Endothelial cell of umbilical vein (primary cell): ENCODE measurements around the gene KBTBD8. TPM values are rescaled to one million over a fixed set of nuclear protein-coding genes. Genes with fewer than 3 reads are reported as not detected.

Experiments
- BruUV-seq: library from RNA; stranded (reverse); fragments of 400-500 nt; replicated peaks from 2 replicates; lab custom pipeline; 2021; lab: Mats Ljungman, UMichigan
- CTCF ChIA-PET: fragments of 300-600, 350-600 bp; sonication (Branson Sonifier 250); formaldehyde crosslinking; loops from one replicate; lab custom pipeline; 2021; ENCODE audit warnings: antibody characterized with exemption, inconsistent platforms; lab: Charles Lee
- POLR2A ChIA-PET: fragments of 300-600, 350-600 bp; sonication (Branson Sonifier 250); formaldehyde crosslinking; loops from one replicate; lab custom pipeline; 2021; ENCODE audit warnings: antibody characterized with exemption, inconsistent platforms; lab: Charles Lee
- DNase-seq: peaks from one replicate; pipeline ENCODE4 v3.0.0-alpha.2; 2011; ENCODE audit warnings: low read depth, low spot score
- FAIRE-seq: peaks from 2 replicates; lab custom pipeline; 2011; peaks lifted over from hg19 to GRCh38; lab: Jason Lieb, UNC
- H2AFZ ChIP-seq: 2 replicates; pipeline ENCODE4 v1.6.0; 2012; ENCODE audit warnings: low read depth, low read length, control low read depth, inconsistent platforms
- H3K27ac ChIP-seq: 2 replicates; pipeline ENCODE4 v1.5.1; 2011; ENCODE audit warnings: low read depth, mild to moderate bottlenecking, control low read depth, low read length, moderate library complexity; ENCODE audit not compliant: insufficient read depth
- H3K27me3 ChIP-seq, 2 experiments: 2 replicates each; pipeline versions ENCODE4 v1.6.0 to v1.6.1; 2011; ENCODE audit warnings: low read length in 2 of 2, mixed read lengths in 1 of 2; ENCODE audit not compliant: control insufficient read depth in 2 of 2, insufficient read depth in 2 of 2
- H3K36me3 ChIP-seq, 2 experiments: 2 replicates in 1 of 2; 3 replicates in 1 of 2; pipeline ENCODE4 v1.5.1; 2011; ENCODE audit warnings: low read length in 2 of 2, mild to moderate bottlenecking in 1 of 2, moderate library complexity in 1 of 2; ENCODE audit not compliant: control insufficient read depth in 2 of 2, insufficient read depth in 2 of 2; ENCODE audit errors: extremely low read depth in 1 of 2
- H3K4me1 ChIP-seq: 3 replicates; pipeline ENCODE4 v1.5.1; 2011; ENCODE audit warnings: mild to moderate bottlenecking, low read length; ENCODE audit not compliant: control insufficient read depth, insufficient read depth; ENCODE audit errors: extremely low read depth
- H3K4me2 ChIP-seq: 2 replicates; pipeline ENCODE4 v1.6.1; 2011; ENCODE audit warnings: low read length, control low read depth, mixed read lengths; ENCODE audit not compliant: insufficient read depth
- H3K4me3 ChIP-seq, 3 experiments: fragments of 200-600 bp in 1 of 3; sonication (generic), shearing (Covaris generic) in 1 of 3; replicated peaks in 1 of 3; 2 replicates each; pipeline ENCODE4 v1.5.1; 2011 to 2016; ENCODE audit warnings: control low read depth in 3 of 3, low read length in 3 of 3, mild to moderate bottlenecking in 2 of 3, inconsistent platforms in 1 of 3, low read depth in 1 of 3, moderate library complexity in 1 of 3; ENCODE audit not compliant: insufficient read depth in 1 of 3
- H3K79me2 ChIP-seq: 2 replicates; pipeline ENCODE4 v1.6.0; 2012; ENCODE audit warnings: low read length, inconsistent platforms; ENCODE audit not compliant: control insufficient read depth, insufficient read depth
- H3K9ac ChIP-seq: replicated peaks from 2 replicates; pipeline ENCODE3; 2011; ENCODE audit warnings: low read length, control low read depth; ENCODE audit not compliant: insufficient read depth; ENCODE audit errors: extremely low read depth
- H3K9me1 ChIP-seq: replicated peaks from 3 replicates; pipeline ENCODE4 v1.6.0; 2011; ENCODE audit warnings: mild to moderate bottlenecking, low read length; ENCODE audit not compliant: control insufficient read depth, insufficient read depth; ENCODE audit errors: extremely low read depth
- H3K9me3 ChIP-seq: replicated peaks from 2 replicates; pipeline ENCODE4 v1.5.1; 2012; ENCODE audit warnings: low read length, inconsistent platforms; ENCODE audit not compliant: control insufficient read depth, insufficient read depth
- H4K20me1 ChIP-seq: replicated peaks from 2 replicates; pipeline ENCODE3; 2011; ENCODE audit warnings: mild to moderate bottlenecking, low read length; ENCODE audit not compliant: control insufficient read depth, insufficient read depth; ENCODE audit errors: extremely low read depth
- EZH2 ChIP-seq: IDR thresholded peaks from 2 replicates; pipeline ENCODE4 v1.6.1; 2012; ENCODE audit warnings: borderline replicate concordance, low read depth, mild to moderate bottlenecking, moderate library complexity, low read length, inconsistent platforms; ENCODE audit not compliant: severe bottlenecking
- GATA2 ChIP-seq: IDR thresholded peaks from 2 replicates; pipeline ENCODE4 v1.7.0; 2011; ENCODE audit warnings: low read depth, mild to moderate bottlenecking, moderate library complexity, mixed read lengths, low read length; ENCODE audit not compliant: insufficient read length, insufficient read depth
- JUN ChIP-seq: IDR thresholded peaks from 2 replicates; pipeline ENCODE4 v1.6.1; 2011; ENCODE audit warnings: borderline replicate concordance, low read depth; ENCODE audit not compliant: insufficient read length, insufficient read depth
- MYC ChIP-seq: IDR thresholded peaks from one replicate; pipeline ENCODE4 v1.6.1; 2011; ENCODE audit warnings: mild to moderate bottlenecking, low read depth, low read length
- POLR2A ChIP-seq: IDR thresholded peaks from 2 replicates; pipeline ENCODE4 v1.6.1; 2012; ENCODE audit warnings: low read depth, mild to moderate bottlenecking, control low read depth, low read length
- POLR2AphosphoS5 ChIP-seq: IDR thresholded peaks from 2 replicates; pipeline ENCODE4 v1.6.1; 2012; ENCODE audit warnings: low read depth, mild to moderate bottlenecking, control low read depth, low read length, moderate library complexity; ENCODE audit not compliant: insufficient read depth
- dilution Hi-C: fragments of 300-500 bp; cut with MboI; formaldehyde crosslinking; loops from one replicate; pipeline ENCODE4 v1.15.0; 2019; ENCODE audit warnings: low sequenced_read_pairs; ENCODE audit not compliant: extremely low pct_ligation_motif_present
- intact Hi-C: fragments of 100-400 bp; cut with micrococcal nuclease; formaldehyde crosslinking; loops from one replicate; pipeline ENCODE4 v1.10.0; 2022
- polyA plus RNA-seq, 4 experiments: library from polyadenylated mRNA; depleted of rRNA in 3 of 4; stranded (reverse) in 3 of 4; unstranded in 1 of 4; fragments of >200 nt; gene quantifications; 2 replicates each; pipeline versions ENCODE4 v1.2.1 to v1.2.3, GENCODE V29; 2011 to 2012; ENCODE audit warnings: missing spikeins in 1 of 4
- total RNA-seq: library from RNA; stranded (reverse); gene quantifications from 2 replicates; pipeline ENCODE4 v1.2.3, GENCODE V29; 2021
- TF ChIP-seq, protein P1 (sequence below): IDR thresholded peaks from 2 replicates; pipeline ENCODE4 v1.6.1; 2011; ENCODE audit not compliant: insufficient read depth, insufficient read length
- TF ChIP-seq, protein P2 (sequence below), 2 donors: IDR thresholded peaks; 1 replicate in 1 of 2; 2 replicates in 1 of 2; pipeline ENCODE4 v1.5.1; 2011; ENCODE audit warnings: low read length in 2 of 2, mild to moderate bottlenecking in 2 of 2, moderate library complexity in 2 of 2, control low read depth in 1 of 2, inconsistent platforms in 1 of 2, low read depth in 1 of 2; ENCODE audit not compliant: insufficient read depth in 1 of 2; ENCODE audit errors: extremely low read depth in 1 of 2

KBTBD8 gene
- total and polyA plus RNA-seq, 2 donors (not counting 3 experiments of a cell fraction or from before 2014, with no cell fraction given) = 0.26 to 1.1 TPM

DNA sequence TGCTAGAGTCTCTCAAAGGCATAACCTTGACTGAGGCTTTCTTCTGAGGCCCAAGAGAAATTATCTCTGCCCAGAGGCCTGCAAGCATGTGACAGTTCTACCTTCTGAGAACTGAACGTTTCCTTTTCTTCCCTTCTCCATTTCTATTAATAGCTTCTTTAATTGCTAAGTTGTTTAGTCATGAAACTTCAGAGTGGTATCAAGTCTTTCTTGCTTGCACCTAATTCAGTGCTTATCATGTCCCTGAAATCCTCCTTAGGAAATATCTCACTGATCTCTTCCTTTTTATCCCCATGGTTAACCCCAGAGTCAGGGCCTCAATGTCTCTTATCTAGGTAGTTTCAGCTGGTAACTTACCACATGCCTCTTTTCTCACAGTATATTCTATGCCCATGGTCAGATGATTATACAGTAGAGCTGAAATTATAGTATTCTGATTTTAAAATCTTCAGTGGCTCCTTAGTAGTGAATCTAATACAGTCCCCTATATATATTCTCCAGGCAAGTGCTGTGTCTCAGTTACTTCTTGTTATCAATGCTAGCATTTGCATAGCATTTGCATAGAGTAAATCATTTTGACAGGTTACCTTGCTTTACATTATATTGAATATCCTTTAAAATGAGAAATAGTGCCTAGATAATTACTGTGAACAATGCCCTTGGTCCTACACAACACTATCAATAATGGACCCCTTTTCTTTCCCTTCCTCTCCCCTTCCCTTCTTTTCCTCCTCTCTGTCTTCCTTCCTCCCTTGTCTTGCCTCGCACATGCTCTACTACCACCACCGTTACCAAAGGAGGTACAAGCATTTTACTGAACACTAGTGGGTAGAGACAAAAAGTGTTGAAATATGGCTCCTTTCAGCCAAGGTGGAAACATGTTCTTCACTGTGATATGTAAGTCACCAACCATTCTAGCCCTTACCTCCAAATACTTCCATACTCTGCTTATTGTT, 33.0 kb downstream of the KBTBD8 start:
- Histone ChIP-seq H3K4me3 (no peak overlapping the region), H3K27me3 (no peaks in the 10 kb centered on the region), H3K9me1 (no peaks in the 10 kb centered on the region), H3K4me1 (no peaks in the 10 kb centered on the region), H3K4me2 (no peak overlapping the region), H3K27ac (no peak overlapping the region), H3K36me3 (no peaks in the 10 kb centered on the region), H2AFZ (no peak overlapping the region), H4K20me1 (no peaks in the 10 kb centered on the region), H3K9me3 (no peaks in the 10 kb centered on the region), H3K9ac (no peak overlapping the region), H3K79me2 (no peaks in the 10 kb centered on the region)
- TF ChIP-seq MYC (no peak), GATA2 (no peak), POLR2A (no peak), EZH2 (no peak), JUN (no peak), POLR2AphosphoS5 (no peak)
- TF ChIP-seq, protein P1, sequence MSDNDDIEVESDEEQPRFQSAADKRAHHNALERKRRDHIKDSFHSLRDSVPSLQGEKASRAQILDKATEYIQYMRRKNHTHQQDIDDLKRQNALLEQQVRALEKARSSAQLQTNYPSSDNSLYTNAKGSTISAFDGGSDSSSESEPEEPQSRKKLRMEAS = no peak
- TF ChIP-seq, protein P2, sequence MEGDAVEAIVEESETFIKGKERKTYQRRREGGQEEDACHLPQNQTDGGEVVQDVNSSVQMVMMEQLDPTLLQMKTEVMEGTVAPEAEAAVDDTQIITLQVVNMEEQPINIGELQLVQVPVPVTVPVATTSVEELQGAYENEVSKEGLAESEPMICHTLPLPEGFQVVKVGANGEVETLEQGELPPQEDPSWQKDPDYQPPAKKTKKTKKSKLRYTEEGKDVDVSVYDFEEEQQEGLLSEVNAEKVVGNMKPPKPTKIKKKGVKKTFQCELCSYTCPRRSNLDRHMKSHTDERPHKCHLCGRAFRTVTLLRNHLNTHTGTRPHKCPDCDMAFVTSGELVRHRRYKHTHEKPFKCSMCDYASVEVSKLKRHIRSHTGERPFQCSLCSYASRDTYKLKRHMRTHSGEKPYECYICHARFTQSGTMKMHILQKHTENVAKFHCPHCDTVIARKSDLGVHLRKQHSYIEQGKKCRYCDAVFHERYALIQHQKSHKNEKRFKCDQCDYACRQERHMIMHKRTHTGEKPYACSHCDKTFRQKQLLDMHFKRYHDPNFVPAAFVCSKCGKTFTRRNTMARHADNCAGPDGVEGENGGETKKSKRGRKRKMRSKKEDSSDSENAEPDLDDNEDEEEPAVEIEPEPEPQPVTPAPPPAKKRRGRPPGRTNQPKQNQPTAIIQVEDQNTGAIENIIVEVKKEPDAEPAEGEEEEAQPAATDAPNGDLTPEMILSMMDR (IDR thresholded peaks at IDR 0.05; ENCODE audit: extremely low read depth in 1 of 2, insufficient read depth in 1 of 2, low read depth in 1 of 2, low read length in 2 of 2) = no peak
- CTCF ChIA-PET = no interaction called here
- intact Hi-C loops = no loop called here
- no peak for FAIRE-seq
- POLR2A ChIA-PET = no interaction called here
- dilution Hi-C loops = no loop called here
- no peak for DNase-seq
- no TSS peak for BruUV-seq
